ENCODE results near the gene DSCAM. TPM values are rescaled to one million over a fixed set of nuclear protein-coding genes. Genes with fewer than 3 reads are reported as not detected.

The DSCAM gene
- total and polyA plus RNA-seq, 4 donors = 0.02 to 0.25 (median 0.09) TPM

GRCh38 chr21:40166291-40166843 lies 680.6 kb downstream of the DSCAM start:
- ATAC-seq (ENCODE audit: insufficient read depth, low FRiP score) (no peak), DNase-seq (peak; percentile 31 to 68 (median 66))
- no peak overlapping the region for H3K4me3 ChIP-seq
- H3K4me1 ChIP-seq (ENCODE audit: control insufficient read depth in 5 of 5, insufficient read depth in 5 of 5, low read length in 5 of 5) = no peaks in the 10 kb centered on the region
- H3K27ac ChIP-seq (ENCODE audit: low read depth in 1 of 2, low read length in 1 of 2) = no peak overlapping the region
- no peak overlapping the region for H3K9ac ChIP-seq (ENCODE audit: insufficient read depth in 1 of 2, low read length in 2 of 2)
- WGBS, 2 donors = 82 to 89% methylated on average over 6 of the region's 6 CpGs
- no peaks in the 10 kb centered on the region for H3K27me3 ChIP-seq (ENCODE audit: control insufficient read depth in 3 of 3, insufficient read depth in 3 of 3, low read length in 2 of 3)
- TF ChIP-seq, protein P1, sequence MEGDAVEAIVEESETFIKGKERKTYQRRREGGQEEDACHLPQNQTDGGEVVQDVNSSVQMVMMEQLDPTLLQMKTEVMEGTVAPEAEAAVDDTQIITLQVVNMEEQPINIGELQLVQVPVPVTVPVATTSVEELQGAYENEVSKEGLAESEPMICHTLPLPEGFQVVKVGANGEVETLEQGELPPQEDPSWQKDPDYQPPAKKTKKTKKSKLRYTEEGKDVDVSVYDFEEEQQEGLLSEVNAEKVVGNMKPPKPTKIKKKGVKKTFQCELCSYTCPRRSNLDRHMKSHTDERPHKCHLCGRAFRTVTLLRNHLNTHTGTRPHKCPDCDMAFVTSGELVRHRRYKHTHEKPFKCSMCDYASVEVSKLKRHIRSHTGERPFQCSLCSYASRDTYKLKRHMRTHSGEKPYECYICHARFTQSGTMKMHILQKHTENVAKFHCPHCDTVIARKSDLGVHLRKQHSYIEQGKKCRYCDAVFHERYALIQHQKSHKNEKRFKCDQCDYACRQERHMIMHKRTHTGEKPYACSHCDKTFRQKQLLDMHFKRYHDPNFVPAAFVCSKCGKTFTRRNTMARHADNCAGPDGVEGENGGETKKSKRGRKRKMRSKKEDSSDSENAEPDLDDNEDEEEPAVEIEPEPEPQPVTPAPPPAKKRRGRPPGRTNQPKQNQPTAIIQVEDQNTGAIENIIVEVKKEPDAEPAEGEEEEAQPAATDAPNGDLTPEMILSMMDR (IDR thresholded peaks at IDR 0.05; ENCODE audit: control extremely low read depth, extremely low read depth) = no peak
- no peaks in the 10 kb centered on the region for H3K36me3 ChIP-seq (ENCODE audit: control insufficient read depth in 4 of 4, insufficient read depth in 4 of 4, low read length in 4 of 4)
- no peaks in the 10 kb centered on the region for H3K9me3 ChIP-seq (ENCODE audit: control insufficient read depth in 4 of 4, insufficient read depth in 3 of 4, low read length in 3 of 4)

GRCh38 chr21:40165773-40166070 lies 681.2 kb downstream of the DSCAM start:
- ATAC-seq (ENCODE audit: insufficient read depth, low FRiP score) = no peak
- no peaks in the 10 kb centered on the region for H3K9me3 ChIP-seq (ENCODE audit: control insufficient read depth in 4 of 4, insufficient read depth in 3 of 4, low read length in 3 of 4)
- 87 to 92% methylated on average over 11 of the region's 11 CpGs for WGBS, 2 donors
- TF ChIP-seq, protein P1 (IDR thresholded peaks at IDR 0.05; ENCODE audit: control extremely low read depth, extremely low read depth) = no peak
- H3K27me3 ChIP-seq (ENCODE audit: control insufficient read depth in 3 of 3, insufficient read depth in 3 of 3, low read length in 2 of 3) = peaks cover 0 to 3% (median 0%) of the 10 kb centered on the region in 3 donors
- no peak overlapping the region for H3K27ac ChIP-seq (ENCODE audit: low read depth in 1 of 2, low read length in 1 of 2)
- DNase-seq = no peak
- H3K4me3 ChIP-seq = no peak overlapping the region
- H3K36me3 ChIP-seq (ENCODE audit: control insufficient read depth in 4 of 4, insufficient read depth in 4 of 4, low read length in 4 of 4) = no peaks in the 10 kb centered on the region
- no peak overlapping the region for H3K9ac ChIP-seq (ENCODE audit: insufficient read depth in 1 of 2, low read length in 2 of 2)
- H3K4me1 ChIP-seq (ENCODE audit: control insufficient read depth in 5 of 5, insufficient read depth in 5 of 5, low read length in 5 of 5) = no peaks in the 10 kb centered on the region

GRCh38 chr21:40164905-40165772 lies 681.8 kb downstream of the DSCAM start:
- DNase-seq (no peak), ATAC-seq (ENCODE audit: insufficient read depth, low FRiP score) (no peak)
- no peaks in the 10 kb centered on the region for H3K4me1 ChIP-seq (ENCODE audit: control insufficient read depth in 5 of 5, insufficient read depth in 5 of 5, low read length in 5 of 5)
- peaks cover 0 to 3% (median 0%) of the 10 kb centered on the region in 3 donors for H3K27me3 ChIP-seq (ENCODE audit: control insufficient read depth in 3 of 3, insufficient read depth in 3 of 3, low read length in 2 of 3)
- no peak overlapping the region for H3K4me3 ChIP-seq
- no peaks in the 10 kb centered on the region for H3K9me3 ChIP-seq (ENCODE audit: control insufficient read depth in 4 of 4, insufficient read depth in 3 of 4, low read length in 3 of 4)
- H3K36me3 ChIP-seq (ENCODE audit: control insufficient read depth in 4 of 4, insufficient read depth in 4 of 4, low read length in 4 of 4) = no peaks in the 10 kb centered on the region
- H3K9ac ChIP-seq (ENCODE audit: insufficient read depth in 1 of 2, low read length in 2 of 2) = no peak overlapping the region
- TF ChIP-seq, protein P1 (IDR thresholded peaks at IDR 0.05; ENCODE audit: control extremely low read depth, extremely low read depth) = no peak
- H3K27ac ChIP-seq (ENCODE audit: low read depth in 1 of 2, low read length in 1 of 2) = no peak overlapping the region
- 75 to 80% methylated on average over 10 of the region's 10 CpGs for WGBS, 2 donors

Data from lung (tissue), 12 donors.